Erythroblast (primary cell): ENCODE results near the gene MRGPRG.

Experiments
- GATA1 ChIP-seq: IDR thresholded peaks from 2 replicates; pipeline ENCODE4 v1.6.1; 2011; ENCODE audit warnings: low read depth, mild to moderate bottlenecking, control low read depth, low read length, moderate library complexity
- POLR2A ChIP-seq: IDR thresholded peaks from 2 replicates; pipeline ENCODE4 v1.6.1; 2011; ENCODE audit warnings: mild to moderate bottlenecking, low read length

- TF ChIP-seq POLR2A (no peak), GATA1 (no peak)
Measured at GRCh38 chr11:3234846-3235245, 16.2 kb upstream of the MRGPRG start.
